Ramos (cell line): Measurements from ENCODE around the gene DPAGT1.
"Not testable (repeated sequence)": the region's sequence is repeated elsewhere in the genome, so short reads cannot be mapped to it uniquely, and the experiment has no call there.

Experiments
- in situ Hi-C: fragments of 300-500 bp; cut with MboI; formaldehyde crosslinking; loops from one replicate; pipeline ENCODE4 v1.14.3; 2022; ENCODE audit warnings: low sequenced_read_pairs; ENCODE audit not compliant: unreplicated experiment

DPAGT1 gene

DNA sequence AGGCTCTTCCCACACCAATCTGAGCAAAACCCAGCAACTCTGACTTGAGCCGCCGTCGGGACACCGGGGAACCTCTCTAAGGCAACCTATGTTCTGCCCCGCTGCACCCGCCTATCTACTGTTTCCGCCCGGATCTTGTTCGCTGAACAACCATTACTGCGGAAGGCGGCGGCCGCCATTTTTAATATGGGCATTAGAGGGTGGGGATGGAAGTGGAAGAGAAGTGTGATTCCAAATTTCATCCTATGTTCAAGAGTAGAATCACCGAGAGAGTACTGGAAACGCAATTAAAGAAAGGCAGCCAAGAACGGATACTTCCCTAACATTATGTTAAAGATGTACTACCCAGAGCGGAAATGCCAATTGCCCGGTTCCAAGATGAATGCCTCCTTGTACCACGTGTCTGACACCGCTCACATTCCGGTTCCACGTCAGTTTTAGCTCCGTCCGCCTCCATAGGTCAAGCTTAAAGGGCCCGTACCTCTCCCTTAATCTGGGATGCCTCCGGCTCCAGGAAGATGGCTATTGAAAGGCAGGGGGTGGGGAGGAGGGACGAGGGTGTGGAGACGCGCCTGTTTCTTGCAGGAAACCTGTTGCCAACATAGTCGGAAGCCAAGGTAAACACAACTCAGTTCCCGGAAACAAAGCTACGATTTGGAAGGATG is at the start of gene DPAGT1:
Gene DPAGT1, minus strand, starts transcription at position 95 of the 665 bp plus-strand sequence. CDS start 198 bp downstream, outside the sequence.
- in situ Hi-C loops, result no loop called here

GRCh38 chr11:119149786-119150275 is 48.2 kb upstream of the DPAGT1 start:
- in situ Hi-C loops, result no loop called here

DNA sequence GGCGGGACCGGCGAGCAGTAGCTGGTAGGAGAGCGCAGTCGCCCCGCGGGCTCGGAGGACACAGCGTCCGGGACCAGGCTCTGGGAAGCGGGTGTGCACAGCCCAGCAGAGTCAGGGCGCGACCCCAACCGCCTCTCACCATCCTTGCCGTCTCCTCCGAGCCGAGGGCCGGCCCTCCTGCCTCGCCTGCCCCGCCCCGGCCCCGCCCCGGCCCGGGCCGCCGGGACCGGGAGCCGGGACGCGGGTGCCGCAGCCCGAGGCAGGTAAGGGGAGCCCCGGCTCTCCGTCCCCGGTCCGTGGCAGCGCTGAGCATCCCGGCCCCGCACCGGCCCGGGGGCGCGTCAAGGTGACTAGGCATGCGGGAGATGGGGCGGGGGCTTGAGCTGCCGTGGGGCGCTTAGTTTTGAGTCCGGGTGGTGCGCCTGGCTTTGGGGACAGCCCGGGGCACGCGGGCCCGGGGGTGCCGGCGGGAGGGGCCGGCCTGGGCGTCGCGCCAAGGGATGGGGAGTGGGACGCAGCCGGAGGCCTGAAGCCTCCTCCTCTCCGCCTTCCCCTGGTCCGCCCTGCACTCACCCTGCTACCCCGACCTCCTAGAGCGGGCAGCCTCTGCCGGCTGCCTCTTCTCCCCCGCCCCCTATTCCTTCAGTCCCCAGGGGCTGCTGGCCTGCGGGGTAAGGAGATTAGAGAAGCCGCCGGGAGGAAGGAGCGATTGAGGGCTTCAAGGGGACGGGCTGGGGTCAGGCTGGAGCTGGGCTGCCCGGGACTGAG is 47.5 kb upstream of the DPAGT1 start, which contains the start of gene ABCG4:
Gene ABCG4, plus strand, starts transcription at position 35 of the 768 bp plus-strand sequence. CDS start 914 bp downstream, outside the sequence.
- in situ Hi-C loops, result no loop called here

GRCh38 chr11:119148720-119149017 is 47.0 kb upstream of the DPAGT1 start:
- in situ Hi-C loops, result no loop called here

- in situ Hi-C loops, result no loop called here
Measured at GRCh38 chr11:119147604-119148333, 46.1 kb upstream of the DPAGT1 start.

- in situ Hi-C loops, result no loop called here
Measured at GRCh38 chr11:119145551-119145950, 43.9 kb upstream of the DPAGT1 start.

DNA sequence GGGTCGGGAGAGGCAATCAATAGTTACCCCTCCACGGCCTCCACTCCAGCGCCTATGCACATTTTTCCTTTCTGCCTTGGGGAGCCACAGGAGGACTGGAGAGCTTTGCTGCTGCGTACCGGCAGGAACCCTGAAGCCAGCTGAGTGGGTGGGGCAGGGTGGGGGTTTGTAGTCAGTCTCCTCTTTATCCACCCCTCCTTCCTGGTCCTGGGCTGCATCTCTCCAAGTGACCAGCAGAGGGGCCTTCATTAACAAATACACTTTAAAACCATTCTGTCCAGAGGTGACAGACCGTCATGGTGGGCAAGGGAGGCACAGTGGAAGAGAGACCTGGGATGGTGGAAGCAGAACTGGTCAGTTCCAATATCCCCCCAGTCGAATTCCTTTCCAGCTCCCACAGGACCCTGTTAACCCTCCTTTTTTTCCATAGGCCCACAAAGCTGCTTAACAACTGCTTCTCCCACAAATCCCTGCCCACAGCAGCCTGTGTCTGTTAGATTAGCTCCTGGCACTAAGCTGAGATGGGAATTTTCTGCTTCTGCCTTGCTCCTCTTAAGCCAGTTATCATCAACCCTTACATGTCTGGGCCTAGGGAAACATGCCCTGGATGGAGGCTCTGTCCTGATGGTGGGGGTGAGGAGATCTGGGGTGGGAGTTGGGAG is 43.3 kb upstream of the DPAGT1 start:
- in situ Hi-C loops, result no loop called here

GRCh38 chr11:119139276-119139675 is 37.6 kb upstream of the DPAGT1 start:
- in situ Hi-C loops, result not testable (repeated sequence)

DNA sequence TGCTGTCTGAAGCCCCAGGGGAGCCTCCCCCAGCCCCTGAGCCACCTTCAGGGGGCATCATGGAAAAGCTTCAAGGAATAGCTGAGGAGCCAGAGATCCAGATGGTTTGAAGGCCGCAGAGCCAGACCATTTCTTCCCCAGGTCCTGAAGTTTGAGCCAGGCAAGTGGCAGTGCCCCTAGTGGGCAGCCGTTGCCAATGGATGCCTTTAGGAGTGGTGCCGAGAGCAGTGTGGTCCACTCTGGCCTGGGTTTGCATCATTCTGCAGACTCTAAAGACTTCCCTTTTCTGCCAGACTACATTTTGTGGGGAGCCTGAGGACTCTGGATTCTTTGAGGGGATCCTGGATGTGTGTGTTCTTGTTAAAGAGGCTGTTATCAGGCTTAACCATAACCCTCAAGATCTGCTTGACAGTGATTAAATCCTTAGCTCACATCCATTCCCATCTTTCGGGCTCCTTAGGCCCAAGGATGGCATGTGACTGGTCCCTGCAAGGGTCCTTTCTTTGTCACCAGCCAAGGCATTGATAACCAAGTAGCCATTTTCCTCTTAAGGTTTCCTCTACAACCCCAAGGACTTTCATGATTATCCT is 32.8 kb upstream of the DPAGT1 start:
- in situ Hi-C loops, result no loop called here

DNA sequence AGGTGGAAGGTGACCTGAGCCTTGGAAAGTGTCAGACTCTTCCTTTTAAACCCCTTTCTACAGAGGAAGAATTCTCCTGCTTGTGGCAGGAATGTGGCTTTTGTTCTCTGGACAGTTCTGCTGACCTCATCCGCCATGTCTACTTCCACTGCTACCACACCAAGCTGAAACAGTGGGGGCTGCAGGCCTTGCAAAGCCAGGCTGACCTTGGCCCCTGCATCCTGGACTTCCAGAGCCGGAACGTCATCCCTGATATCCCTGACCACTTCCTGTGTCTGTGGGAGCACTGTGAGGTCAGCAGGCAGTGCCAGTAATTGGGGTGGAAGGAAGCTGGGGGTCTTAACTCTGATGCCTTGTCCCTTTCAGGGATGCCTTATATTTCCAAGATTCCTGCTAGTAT is 29.0 kb upstream of the DPAGT1 start:
- in situ Hi-C loops, result no loop called here

- in situ Hi-C loops, result no loop called here
Measured at GRCh38 chr11:119126675-119127268, 25.1 kb upstream of the DPAGT1 start.

DNA sequence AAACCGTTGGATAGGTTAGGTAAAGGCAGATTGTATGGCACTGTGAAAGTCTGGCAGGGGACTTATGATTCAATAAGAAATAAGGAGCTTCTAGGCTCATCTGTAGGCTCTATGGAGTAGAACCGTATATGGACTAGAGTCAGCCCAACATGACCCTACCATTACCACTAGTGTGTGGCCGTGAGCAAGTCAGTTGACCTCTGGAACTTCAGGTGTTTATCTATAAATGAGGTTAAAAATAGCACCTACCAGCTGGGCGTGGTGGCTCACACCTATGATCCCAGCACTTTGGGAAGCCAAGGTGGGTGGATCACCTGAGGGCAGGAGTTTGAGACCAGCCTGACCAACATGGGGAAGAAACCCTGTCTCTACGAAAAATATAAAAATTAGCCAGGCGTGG is 24.2 kb upstream of the DPAGT1 start:
- in situ Hi-C loops, result no loop called here

DNA sequence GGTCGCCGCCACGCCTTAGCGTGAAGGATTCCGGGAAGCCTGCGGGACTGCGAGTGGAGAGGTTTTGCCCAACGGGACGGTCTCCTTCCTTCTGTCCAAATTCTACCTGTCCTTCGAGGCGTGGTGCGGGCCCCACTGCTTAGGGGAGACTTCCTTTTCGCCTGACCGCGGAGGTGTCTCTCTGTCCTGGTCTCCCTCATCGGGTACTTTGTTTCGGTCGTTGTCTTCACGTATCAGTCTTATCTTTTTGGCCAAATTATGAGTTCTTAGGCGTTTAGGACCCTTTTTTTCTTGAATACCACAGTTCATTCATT is 20.1 kb upstream of the DPAGT1 start:
- in situ Hi-C loops, result no loop called here

GRCh38 chr11:119121008-119121810 is 19.6 kb upstream of the DPAGT1 start, which contains the start of gene HINFP:
Gene HINFP, plus strand, starts transcription at chr11:119121580. Its CDS starts 5,365 bp downstream, at chr11:119126945.
- in situ Hi-C loops, result no loop called here

DNA sequence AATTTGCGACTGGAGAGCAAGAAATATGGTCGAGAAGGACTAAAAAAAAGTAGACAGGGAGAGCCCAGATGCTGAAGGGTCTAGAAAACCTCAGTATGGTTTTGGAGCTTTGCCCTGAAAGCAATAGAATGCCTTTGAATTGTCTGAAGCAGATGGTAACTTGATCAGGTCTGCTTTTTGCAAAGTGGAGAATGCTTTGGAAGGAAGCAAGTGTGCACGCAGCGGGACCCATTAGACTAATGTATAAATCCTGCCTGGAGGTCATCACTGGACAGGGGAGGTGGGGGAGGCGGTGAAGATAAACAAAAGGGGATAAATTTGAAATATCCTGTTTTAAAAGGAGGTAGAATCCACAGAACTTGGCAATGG is 19.0 kb upstream of the DPAGT1 start:
- in situ Hi-C loops, result no loop called here

DNA sequence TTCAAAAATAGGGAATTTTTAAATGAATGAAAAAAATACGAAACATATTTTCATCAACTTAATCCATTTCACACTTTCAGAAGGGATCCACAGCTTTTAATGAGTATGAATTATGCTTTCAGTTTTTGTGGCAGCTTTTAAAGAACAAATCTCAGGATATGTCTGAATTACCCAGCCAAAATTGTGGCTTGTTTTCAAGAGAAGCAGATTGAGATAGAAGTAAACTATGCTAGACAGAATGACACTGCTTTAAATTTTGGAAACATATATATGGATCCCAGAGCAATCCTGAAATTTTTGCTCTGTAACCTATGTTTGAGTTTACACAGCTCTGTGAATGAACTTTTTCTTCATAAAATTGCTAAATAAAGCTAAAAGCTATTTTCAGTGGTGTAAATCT is 17.3 kb upstream of the DPAGT1 start:
- in situ Hi-C loops, result no loop called here

DNA sequence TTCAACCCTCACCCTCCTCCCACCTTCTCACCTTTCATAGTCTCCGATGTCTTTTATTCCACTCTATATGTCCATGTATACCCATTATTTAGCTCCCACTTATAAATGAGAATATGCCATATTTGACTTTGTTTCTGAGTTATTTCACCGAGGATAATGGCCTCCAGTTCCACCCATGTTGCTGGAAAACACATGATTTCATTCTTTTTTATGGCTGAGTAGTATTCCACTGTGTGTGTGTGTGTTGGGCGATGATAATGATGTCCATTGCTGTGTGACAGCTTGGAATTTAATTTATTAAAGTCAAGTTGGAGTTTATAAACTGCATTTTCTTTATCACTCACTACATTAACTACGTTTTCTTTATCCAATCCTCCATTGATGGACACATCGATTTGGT is 16.6 kb upstream of the DPAGT1 start:
- in situ Hi-C loops, result no loop called here

- in situ Hi-C loops, result no loop called here
Measured at GRCh38 chr11:119117004-119117706, 15.5 kb upstream of the DPAGT1 start.
